Osteoblast (primary cell): ENCODE results near the gene PIK3C3. TPM values are rescaled to one million over a fixed set of nuclear protein-coding genes. Genes with fewer than 3 reads are reported as not detected.

Experiments
- DNase-seq: peaks from one replicate; pipeline ENCODE4 v3.0.0; 2011; ENCODE audit warnings: low spot score, mixed read lengths; ENCODE audit not compliant: insufficient read length; ENCODE audit errors: missing footprints
- H2AFZ ChIP-seq: 2 replicates; pipeline ENCODE4 v1.6.0; 2011; ENCODE audit warnings: mild to moderate bottlenecking, low read length
- H3K27ac ChIP-seq: 2 replicates; pipeline ENCODE4 v1.5.1; 2011; ENCODE audit warnings: mild to moderate bottlenecking, low read depth, low read length, moderate library complexity
- H3K27me3 ChIP-seq: 2 replicates; pipeline ENCODE4 v1.6.0; 2012; ENCODE audit warnings: mild to moderate bottlenecking, control low read depth, inconsistent platforms, low read length, moderate library complexity; ENCODE audit not compliant: insufficient read depth
- H3K36me3 ChIP-seq: 2 replicates; pipeline ENCODE4 v1.5.1; 2011; ENCODE audit warnings: mild to moderate bottlenecking, low read length, control low read depth, moderate library complexity; ENCODE audit not compliant: insufficient read depth
- H3K4me1 ChIP-seq: 2 replicates; pipeline ENCODE4 v1.5.1; 2011; ENCODE audit warnings: mild to moderate bottlenecking, low read length, control low read depth, moderate library complexity; ENCODE audit not compliant: insufficient read depth
- H3K4me2 ChIP-seq: 2 replicates; pipeline ENCODE4 v1.6.0; 2011; ENCODE audit warnings: mild to moderate bottlenecking, low read length; ENCODE audit not compliant: insufficient read depth
- H3K4me3 ChIP-seq: fragments of 200-600 bp; sonication (generic); 3 replicates; pipeline ENCODE4 v1.5.1; 2012; ENCODE audit warnings: mild to moderate bottlenecking, low read length, inconsistent platforms; ENCODE audit not compliant: insufficient read depth
- H3K79me2 ChIP-seq: 2 replicates; pipeline ENCODE4 v1.6.0; 2012; ENCODE audit warnings: mild to moderate bottlenecking, low read length, control low read depth, inconsistent platforms; ENCODE audit not compliant: insufficient read depth
- H3K9me3 ChIP-seq: 2 replicates; pipeline ENCODE4 v1.5.1; 2011; ENCODE audit warnings: low read depth, low read length, control low read depth
- H4K20me1 ChIP-seq: 2 replicates; pipeline ENCODE4 v1.6.0; 2012; ENCODE audit warnings: mild to moderate bottlenecking, low read length, control low read depth; ENCODE audit not compliant: insufficient read depth
- CTCF ChIP-seq: IDR thresholded peaks from 2 replicates; pipeline ENCODE4 v1.5.1; 2011; ENCODE audit warnings: mild to moderate bottlenecking, low read depth, low read length, moderate library complexity; ENCODE audit errors: extremely low read depth
- total RNA-seq: library from RNA; depleted of rRNA; stranded (reverse); fragments of >200 nt; gene quantifications from 2 replicates; pipeline ENCODE4 v1.2.3, GENCODE V29; 2012

PIK3C3 gene
- total RNA-seq, 1 donor, result 59.4 TPM

GRCh38 chr18:42051411-42051810, 96.4 kb downstream of the PIK3C3 start:
- H3K27me3 ChIP-seq, result no peaks in the 10 kb centered on the region
- H3K9me3 ChIP-seq, result no peaks in the 10 kb centered on the region
- H3K4me2 ChIP-seq, result no peak overlapping the region
- H3K4me3 ChIP-seq, result no peak overlapping the region
- no peak for DNase-seq
- no peak for TF ChIP-seq CTCF
- peaks cover 10% of the 10 kb centered on the region for H3K36me3 ChIP-seq
- no peaks in the 10 kb centered on the region for H3K79me2 ChIP-seq
- H4K20me1 ChIP-seq, result no peaks in the 10 kb centered on the region
- no peak overlapping the region for H2AFZ ChIP-seq
- no peak overlapping the region for H3K27ac ChIP-seq
- H3K4me1 ChIP-seq, result peaks cover 18% of the 10 kb centered on the region

GRCh38 chr18:42052122-42052708, 97.2 kb downstream of the PIK3C3 start:
- Histone ChIP-seq H3K36me3 (peaks cover 10% of the 10 kb centered on the region), H3K4me3 (no peak overlapping the region), H2AFZ (no peak overlapping the region), H3K27me3 (no peaks in the 10 kb centered on the region), H3K4me1 (peaks cover 16% of the 10 kb centered on the region), H3K9me3 (no peaks in the 10 kb centered on the region), H4K20me1 (no peaks in the 10 kb centered on the region), H3K27ac (no peak overlapping the region), H3K4me2 (no peak overlapping the region), H3K79me2 (no peaks in the 10 kb centered on the region)
- peak; percentile 64 for TF ChIP-seq CTCF
- peak; percentile 13 for DNase-seq

DNA sequence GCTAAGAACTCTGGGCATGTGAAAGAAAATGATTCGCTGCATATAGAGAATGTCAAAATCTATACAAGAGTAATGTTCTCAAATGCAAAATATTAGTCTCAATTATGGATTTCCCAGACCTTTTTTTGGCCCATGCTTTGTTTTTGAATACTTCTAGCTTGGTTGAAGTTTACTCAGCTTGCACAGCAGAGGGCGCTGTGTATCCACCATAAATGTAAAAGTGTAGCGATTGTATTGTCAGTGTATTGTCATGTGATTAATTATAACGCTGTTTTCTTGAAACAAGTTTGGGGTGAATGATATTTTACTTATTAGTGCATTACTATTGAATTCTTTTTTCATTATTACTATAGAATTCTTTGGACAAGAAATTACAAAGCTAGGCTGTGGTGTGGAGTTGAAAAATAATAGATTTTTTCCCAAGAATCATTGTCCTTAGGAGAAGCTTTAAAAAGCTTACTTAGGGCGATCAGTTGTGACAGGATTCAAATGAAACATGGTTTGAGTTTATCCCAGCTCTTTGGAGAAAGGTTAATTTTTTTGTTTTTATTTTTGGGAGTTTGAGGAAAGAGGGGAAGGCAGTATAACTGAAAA, 98.3 kb downstream of the PIK3C3 start:
- Histone ChIP-seq H3K79me2 (no peaks in the 10 kb centered on the region), H3K27ac (peak overlapping the region; percentile 30), H3K4me2 (peak overlapping the region; percentile 67), H3K4me1 (peaks cover 5% of the 10 kb centered on the region), H3K36me3 (peaks cover 16% of the 10 kb centered on the region), H4K20me1 (no peaks in the 10 kb centered on the region), H2AFZ (no peak overlapping the region), H3K9me3 (no peaks in the 10 kb centered on the region), H3K27me3 (no peaks in the 10 kb centered on the region), H3K4me3 (no peak overlapping the region)
- peak; percentile 87 for TF ChIP-seq CTCF
- no peak for DNase-seq

- Histone ChIP-seq H3K9me3 (no peaks in the 10 kb centered on the region), H3K27me3 (no peaks in the 10 kb centered on the region), H3K27ac (no peak overlapping the region), H3K4me3 (no peak overlapping the region), H3K36me3 (peaks cover 16% of the 10 kb centered on the region), H3K79me2 (no peaks in the 10 kb centered on the region), H2AFZ (no peak overlapping the region), H3K4me1 (peaks cover 5% of the 10 kb centered on the region), H4K20me1 (no peaks in the 10 kb centered on the region), H3K4me2 (no peak overlapping the region)
- TF ChIP-seq CTCF, result no peak
- DNase-seq, result no peak
Observed at GRCh38 chr18:42064109-42064508, 109.1 kb downstream of the PIK3C3 start.
